GM19035 (cell line): ENCODE measurements around the gene POLR3C.
A peak's percentile ranks its signal among the peaks of the same experiment; 100 is the strongest.

Experiments used
- ATAC-seq: cut with Tn5 transposase; IDR thresholded peaks from one replicate; pipeline ENCODE4 v1.9.1; 2021; ENCODE audit not compliant: unreplicated experiment

Gene POLR3C

GRCh38 chr1:145868232-145868631 is 44.2 kb downstream of the POLR3C start:
- ATAC-seq = no peak

- ATAC-seq = no peak
Observed at GRCh38 chr1:145871994-145872924, 48.3 kb downstream of the POLR3C start.

GRCh38 chr1:145874646-145875045 is 50.6 kb downstream of the POLR3C start:
- no peak for ATAC-seq

- ATAC-seq = no peak
Observed at GRCh38 chr1:145877923-145878486, 54.0 kb downstream of the POLR3C start.

GRCh38 chr1:145878724-145879123 is 54.7 kb downstream of the POLR3C start:
- no peak for ATAC-seq

- no peak for ATAC-seq
Observed at GRCh38 chr1:145879775-145880174, 55.8 kb downstream of the POLR3C start.

- no peak for ATAC-seq
Observed at GRCh38 chr1:145884675-145885074, 60.7 kb downstream of the POLR3C start.

- ATAC-seq = peak; percentile 99
Observed at GRCh38 chr1:145885738-145886287, 61.8 kb downstream of the POLR3C start, which contains the start of gene ANKRD35. TSS of gene ANKRD35 (minus strand) at chr1:145885866. CDS start at chr1:145885758, 108 bp downstream.

GRCh38 chr1:145886390-145886789 is 62.4 kb downstream of the POLR3C start:
- ATAC-seq = no peak

GRCh38 chr1:145886816-145887215 is 62.8 kb downstream of the POLR3C start:
- no peak for ATAC-seq

GRCh38 chr1:145887631-145888030 is 63.6 kb downstream of the POLR3C start:
- no peak for ATAC-seq

- ATAC-seq = no peak
Observed at GRCh38 chr1:145889722-145890121, 65.7 kb downstream of the POLR3C start.

GRCh38 chr1:145891143-145891542 is 67.1 kb downstream of the POLR3C start:
- ATAC-seq = no peak

- ATAC-seq = no peak
Observed at GRCh38 chr1:145891587-145892485, 67.8 kb downstream of the POLR3C start.

GRCh38 chr1:145892486-145893087 is 68.6 kb downstream of the POLR3C start:
- ATAC-seq = no peak

GRCh38 chr1:145893306-145894055 is 69.5 kb downstream of the POLR3C start:
- ATAC-seq = no peak
